HepG2 (cell line): ENCODE data around the gene VILL. TPM values are rescaled to one million over a fixed set of nuclear protein-coding genes. Genes with fewer than 3 reads are reported as not detected.

Experiments
- AHR ChIP-seq: IDR thresholded peaks from 2 replicates; pipeline ENCODE4 v1.6.1; 2018; ENCODE audit warnings: missing genetic modification reagents, missing compliant biosample characterization
- JDP2 ChIP-seq: sonication (generic); formaldehyde crosslinking; IDR thresholded peaks from 2 replicates; pipeline ENCODE4 v1.8.1; 2022; ENCODE audit warnings: missing genetic modification reagents, borderline replicate concordance
- KDM4B ChIP-seq: sonication (generic); formaldehyde crosslinking; IDR thresholded peaks from 2 replicates; pipeline ENCODE4 v1.4.0; 2020; ENCODE audit warnings: missing genetic modification reagents
- MXI1 ChIP-seq: IDR thresholded peaks from 3 replicates; pipeline ENCODE4 v1.6.1; 2012; ENCODE audit warnings: low read depth, low read length, inconsistent platforms, borderline replicate concordance
- POGZ ChIP-seq: sonication (generic); formaldehyde crosslinking; IDR thresholded peaks from 2 replicates; pipeline ENCODE4 v1.4.0; 2020; ENCODE audit warnings: mild to moderate bottlenecking, missing genetic modification reagents
- PRMT3 ChIP-seq: sonication (generic); formaldehyde crosslinking; IDR thresholded peaks from 2 replicates; pipeline ENCODE4 v1.8.1; 2022; ENCODE audit warnings: low read depth, mild to moderate bottlenecking, moderate library complexity, missing genetic modification reagents, borderline replicate concordance
- RAD21 ChIP-seq: fragments of 450-650 bp; formaldehyde crosslinking; IDR thresholded peaks from 2 replicates; pipeline ENCODE4 v1.5.0; 2020; ENCODE audit warnings: mild to moderate bottlenecking
- SMC3 ChIP-seq: IDR thresholded peaks from 2 replicates; pipeline ENCODE4 v1.6.1; 2011; ENCODE audit warnings: low read length, improper control_type of control experiment
- SOX5 ChIP-seq: IDR thresholded peaks from 2 replicates; pipeline ENCODE4 v1.6.1; 2016; ENCODE audit warnings: borderline replicate concordance
- TEAD3 ChIP-seq: optimal IDR thresholded peaks from 2 replicates; pipeline ENCODE3; 2016; ENCODE audit warnings: borderline replicate concordance
- ZNF282 ChIP-seq: fragments of 450-650 bp; IDR thresholded peaks from 2 replicates; pipeline ENCODE4 v1.6.1; 2018; ENCODE audit not compliant: partially characterized antibody
- ZNF570 ChIP-seq: sonication (generic); formaldehyde crosslinking; IDR thresholded peaks from 2 replicates; pipeline ENCODE4 v1.4.0; 2020; ENCODE audit warnings: mild to moderate bottlenecking, missing genetic modification reagents, borderline replicate concordance
- ZNF607 ChIP-seq: sonication (generic); formaldehyde crosslinking; IDR thresholded peaks from 2 replicates; pipeline ENCODE4 v1.5.1; 2020; ENCODE audit warnings: missing genetic modification reagents, mild to moderate bottlenecking, borderline replicate concordance
- ZSCAN9 ChIP-seq: IDR thresholded peaks from 2 replicates; pipeline ENCODE4 v1.6.1; 2016; ENCODE audit warnings: borderline replicate concordance
- polyA plus RNA-seq, 8 experiments: library from polyadenylated mRNA; depleted of rRNA in 3 of 8; stranded (reverse) in 7 of 8; unstranded in 1 of 8; fragments of >200 nt; fragmentation: Illumina TruSeq in 4 of 8; extraction: Trizol in 4 of 8; gene quantifications; 2 replicates each; pipeline versions ENCODE4 v1.2.1 to v1.2.3, GENCODE V29; 2011 to 2016; ENCODE audit warnings: low read depth in 4 of 8, missing spikeins in 1 of 8, mixed read lengths in 1 of 8; ENCODE audit not compliant: insufficient read depth in 1 of 8
- total RNA-seq, 5 experiments: library from RNA; depleted of rRNA; stranded (reverse); fragments of >200 nt; fragmentation: Illumina TruSeq; extraction: Trizol; gene quantifications; 2 replicates each; pipeline ENCODE4 v1.2.3, GENCODE V29; 2016; ENCODE audit warnings: low read depth in 1 of 5
- TF ChIP-seq, protein P1 (sequence below): sonication (generic); formaldehyde crosslinking; IDR thresholded peaks from 2 replicates; pipeline ENCODE4 v1.8.0; 2022; ENCODE audit warnings: low read depth, missing genetic modification reagents
- TF ChIP-seq, protein P2 (sequence below): sonication (generic); formaldehyde crosslinking; IDR thresholded peaks from 2 replicates; pipeline ENCODE4 v1.8.0; 2022; ENCODE audit warnings: mild to moderate bottlenecking, missing genetic modification reagents
- TF ChIP-seq, protein P3 (sequence below): sonication (generic); formaldehyde crosslinking; IDR thresholded peaks from 2 replicates; pipeline ENCODE4 v1.4.0; 2020; ENCODE audit warnings: missing genetic modification reagents, low read depth, mild to moderate bottlenecking, borderline replicate concordance
- TF ChIP-seq, protein P4 (sequence below), 2 experiments: sonication (generic) in 1 of 2; formaldehyde crosslinking in 1 of 2; IDR thresholded peaks; 2 replicates each; pipeline versions ENCODE4 v1.4.0 to v1.6.1; 2018 to 2020; ENCODE audit warnings: missing genetic modification reagents in 2 of 2, borderline replicate concordance in 1 of 2, low read depth in 1 of 2, mild to moderate bottlenecking in 1 of 2, missing biosample characterization in 1 of 2
- TF ChIP-seq, protein P5 (sequence below): sonication (generic); formaldehyde crosslinking; conservative IDR thresholded peaks from 2 replicates; pipeline ENCODE4 v1.8.0; 2022; ENCODE audit warnings: low read depth, missing genetic modification reagents
- TF ChIP-seq, protein P6 (sequence below): IDR thresholded peaks from 2 replicates; pipeline ENCODE4 v1.6.1; 2016

Gene VILL
- total and polyA plus RNA-seq, 2 of the 13 experiments (the other 11 are each of a cell fraction or from before 2014, with no cell fraction given) = 3.2 to 5.3 TPM

DNA sequence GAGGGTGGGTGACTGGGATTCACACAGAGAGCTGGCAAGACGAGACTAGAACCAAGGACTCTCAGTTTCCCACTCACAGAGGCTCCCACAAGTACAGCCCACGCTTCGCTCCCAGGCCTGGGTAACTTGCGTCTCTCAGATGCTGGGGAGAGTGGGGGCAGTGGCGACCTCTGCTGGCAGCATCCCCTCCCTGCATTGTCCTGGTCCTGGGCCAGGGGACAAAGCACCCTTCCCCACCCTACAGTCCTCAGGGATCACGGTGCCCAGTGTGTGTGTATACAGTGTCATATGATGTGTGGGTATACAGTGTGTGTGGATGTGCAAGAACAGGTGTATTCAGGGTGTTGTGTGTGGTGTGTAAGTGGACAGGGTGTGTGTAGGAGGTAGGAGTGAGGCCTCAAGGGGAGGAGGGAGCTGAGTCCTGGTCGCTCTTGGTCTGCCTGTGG, 12.8 kb downstream of the VILL start (continued):
- TF ChIP-seq, protein P1, sequence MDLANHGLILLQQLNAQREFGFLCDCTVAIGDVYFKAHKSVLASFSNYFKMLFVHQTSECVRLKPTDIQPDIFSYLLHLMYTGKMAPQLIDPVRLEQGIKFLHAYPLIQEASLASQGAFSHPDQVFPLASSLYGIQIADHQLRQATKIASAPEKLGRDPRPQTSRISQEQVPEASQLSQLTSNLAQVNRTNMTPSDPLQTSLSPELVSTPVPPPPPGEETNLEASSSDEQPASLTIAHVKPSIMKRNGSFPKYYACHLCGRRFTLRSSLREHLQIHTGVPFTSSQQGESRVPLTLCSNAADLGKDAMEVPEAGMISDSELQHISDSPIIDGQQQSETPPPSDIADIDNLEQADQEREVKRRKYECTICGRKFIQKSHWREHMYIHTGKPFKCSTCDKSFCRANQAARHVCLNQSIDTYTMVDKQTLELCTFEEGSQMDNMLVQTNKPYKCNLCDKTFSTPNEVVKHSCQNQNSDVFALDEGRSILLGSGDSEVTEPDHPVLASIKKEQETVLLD = no peak
- TF ChIP-seq ZSCAN9 (CRISPR knock-in tag) (0 out of 2 replicates have a peak, but pooled peaks have one; percentile 14), SMC3 (peak; percentile 55), ZNF282 (no peak), MXI1 (peak; percentile 26; the same call in 1 of the 3 replicates), ZNF607 (CRISPR knock-in tag) (peak; percentile 56; the same call in 1 of the 2 replicates), JDP2 (CRISPR knock-in tag) (no peak), PRMT3 (CRISPR knock-in tag) (peak; percentile 85; the same call in 1 of the 2 replicates), POGZ (CRISPR knock-in tag) (no peak), AHR (CRISPR knock-in tag) (peak; percentile 32; the same call in 1 of the 2 replicates), TEAD3 (peak; percentile 45), SOX5 (peak; percentile 38; the same call in 1 of the 2 replicates), RAD21 (CRISPR knock-in tag) (peak; percentile 75), ZNF570 (CRISPR knock-in tag) (no peak), KDM4B (CRISPR knock-in tag) (no peak)
- TF ChIP-seq, protein P2, sequence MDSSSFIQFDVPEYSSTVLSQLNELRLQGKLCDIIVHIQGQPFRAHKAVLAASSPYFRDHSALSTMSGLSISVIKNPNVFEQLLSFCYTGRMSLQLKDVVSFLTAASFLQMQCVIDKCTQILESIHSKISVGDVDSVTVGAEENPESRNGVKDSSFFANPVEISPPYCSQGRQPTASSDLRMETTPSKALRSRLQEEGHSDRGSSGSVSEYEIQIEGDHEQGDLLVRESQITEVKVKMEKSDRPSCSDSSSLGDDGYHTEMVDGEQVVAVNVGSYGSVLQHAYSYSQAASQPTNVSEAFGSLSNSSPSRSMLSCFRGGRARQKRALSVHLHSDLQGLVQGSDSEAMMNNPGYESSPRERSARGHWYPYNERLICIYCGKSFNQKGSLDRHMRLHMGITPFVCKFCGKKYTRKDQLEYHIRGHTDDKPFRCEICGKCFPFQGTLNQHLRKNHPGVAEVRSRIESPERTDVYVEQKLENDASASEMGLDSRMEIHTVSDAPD = no peak
- TF ChIP-seq, protein P3, sequence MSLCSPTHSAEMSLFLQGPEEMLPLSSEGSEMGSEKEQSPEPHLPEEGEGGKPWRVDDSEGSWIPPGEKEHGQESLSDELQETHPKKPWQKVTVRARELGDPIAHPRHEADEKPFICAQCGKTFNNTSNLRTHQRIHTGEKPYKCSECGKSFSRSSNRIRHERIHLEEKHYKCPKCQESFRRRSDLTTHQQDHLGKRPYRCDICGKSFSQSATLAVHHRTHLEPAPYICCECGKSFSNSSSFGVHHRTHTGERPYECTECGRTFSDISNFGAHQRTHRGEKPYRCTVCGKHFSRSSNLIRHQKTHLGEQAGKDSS (CRISPR knock-in tag) = peak; percentile 26; the same call in 1 of the 2 replicates
- TF ChIP-seq, protein P4, sequence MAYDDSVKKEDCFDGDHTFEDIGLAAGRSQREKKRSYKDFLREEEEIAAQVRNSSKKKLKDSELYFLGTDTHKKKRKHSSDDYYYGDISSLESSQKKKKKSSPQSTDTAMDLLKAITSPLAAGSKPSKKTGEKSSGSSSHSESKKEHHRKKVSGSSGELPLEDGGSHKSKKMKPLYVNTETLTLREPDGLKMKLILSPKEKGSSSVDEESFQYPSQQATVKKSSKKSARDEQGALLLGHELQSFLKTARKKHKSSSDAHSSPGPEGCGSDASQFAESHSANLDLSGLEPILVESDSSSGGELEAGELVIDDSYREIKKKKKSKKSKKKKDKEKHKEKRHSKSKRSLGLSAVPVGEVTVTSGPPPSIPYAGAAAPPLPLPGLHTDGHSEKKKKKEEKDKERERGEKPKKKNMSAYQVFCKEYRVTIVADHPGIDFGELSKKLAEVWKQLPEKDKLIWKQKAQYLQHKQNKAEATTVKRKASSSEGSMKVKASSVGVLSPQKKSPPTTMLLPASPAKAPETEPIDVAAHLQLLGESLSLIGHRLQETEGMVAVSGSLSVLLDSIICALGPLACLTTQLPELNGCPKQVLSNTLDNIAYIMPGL (CRISPR knock-in tag; IDR thresholded peaks at IDR 0.05; ENCODE audit: borderline replicate concordance in 1 of 2, low read depth in 1 of 2) = peak; percentile 59 to 87; a peak in 3 of 4 replicates
- TF ChIP-seq, protein P5, sequence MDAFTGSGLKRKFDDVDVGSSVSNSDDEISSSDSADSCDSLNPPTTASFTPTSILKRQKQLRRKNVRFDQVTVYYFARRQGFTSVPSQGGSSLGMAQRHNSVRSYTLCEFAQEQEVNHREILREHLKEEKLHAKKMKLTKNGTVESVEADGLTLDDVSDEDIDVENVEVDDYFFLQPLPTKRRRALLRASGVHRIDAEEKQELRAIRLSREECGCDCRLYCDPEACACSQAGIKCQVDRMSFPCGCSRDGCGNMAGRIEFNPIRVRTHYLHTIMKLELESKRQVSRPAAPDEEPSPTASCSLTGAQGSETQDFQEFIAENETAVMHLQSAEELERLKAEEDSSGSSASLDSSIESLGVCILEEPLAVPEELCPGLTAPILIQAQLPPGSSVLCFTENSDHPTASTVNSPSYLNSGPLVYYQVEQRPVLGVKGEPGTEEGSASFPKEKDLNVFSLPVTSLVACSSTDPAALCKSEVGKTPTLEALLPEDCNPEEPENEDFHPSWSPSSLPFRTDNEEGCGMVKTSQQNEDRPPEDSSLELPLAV (CRISPR knock-in tag) = 0 out of 2 replicates have a peak, but pooled peaks have one; percentile 11
- TF ChIP-seq, protein P6, sequence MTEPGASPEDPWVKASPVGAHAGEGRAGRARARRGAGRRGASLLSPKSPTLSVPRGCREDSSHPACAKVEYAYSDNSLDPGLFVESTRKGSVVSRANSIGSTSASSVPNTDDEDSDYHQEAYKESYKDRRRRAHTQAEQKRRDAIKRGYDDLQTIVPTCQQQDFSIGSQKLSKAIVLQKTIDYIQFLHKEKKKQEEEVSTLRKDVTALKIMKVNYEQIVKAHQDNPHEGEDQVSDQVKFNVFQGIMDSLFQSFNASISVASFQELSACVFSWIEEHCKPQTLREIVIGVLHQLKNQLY (CRISPR knock-in tag) = no peak
